ENCODE measurements around the gene MEGF11.

DNA sequence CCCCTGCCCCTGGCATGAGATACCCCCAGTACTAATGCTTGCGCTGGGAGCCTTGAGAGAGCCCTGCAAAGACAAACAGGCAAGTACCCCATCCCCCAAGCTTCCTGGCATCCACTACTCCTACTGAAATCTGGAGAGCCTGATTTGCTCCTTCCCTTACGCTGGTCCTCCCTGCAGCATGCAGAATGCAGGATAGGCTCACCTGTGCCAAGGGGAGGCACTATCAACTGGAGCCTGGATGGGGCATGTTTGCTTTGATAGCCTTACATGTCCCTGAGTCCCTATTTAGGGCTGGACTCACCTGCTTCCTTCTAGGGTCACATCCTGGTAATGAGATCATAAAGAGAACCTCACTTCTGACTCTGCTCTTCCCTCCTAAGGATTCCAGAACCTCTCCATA lies 341.3 kb downstream of the MEGF11 start:
- TF ChIP-seq, protein P1, sequence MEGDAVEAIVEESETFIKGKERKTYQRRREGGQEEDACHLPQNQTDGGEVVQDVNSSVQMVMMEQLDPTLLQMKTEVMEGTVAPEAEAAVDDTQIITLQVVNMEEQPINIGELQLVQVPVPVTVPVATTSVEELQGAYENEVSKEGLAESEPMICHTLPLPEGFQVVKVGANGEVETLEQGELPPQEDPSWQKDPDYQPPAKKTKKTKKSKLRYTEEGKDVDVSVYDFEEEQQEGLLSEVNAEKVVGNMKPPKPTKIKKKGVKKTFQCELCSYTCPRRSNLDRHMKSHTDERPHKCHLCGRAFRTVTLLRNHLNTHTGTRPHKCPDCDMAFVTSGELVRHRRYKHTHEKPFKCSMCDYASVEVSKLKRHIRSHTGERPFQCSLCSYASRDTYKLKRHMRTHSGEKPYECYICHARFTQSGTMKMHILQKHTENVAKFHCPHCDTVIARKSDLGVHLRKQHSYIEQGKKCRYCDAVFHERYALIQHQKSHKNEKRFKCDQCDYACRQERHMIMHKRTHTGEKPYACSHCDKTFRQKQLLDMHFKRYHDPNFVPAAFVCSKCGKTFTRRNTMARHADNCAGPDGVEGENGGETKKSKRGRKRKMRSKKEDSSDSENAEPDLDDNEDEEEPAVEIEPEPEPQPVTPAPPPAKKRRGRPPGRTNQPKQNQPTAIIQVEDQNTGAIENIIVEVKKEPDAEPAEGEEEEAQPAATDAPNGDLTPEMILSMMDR (IDR thresholded peaks at IDR 0.05; ENCODE audit: low read length), result no peak
- TF ChIP-seq EZH2 (IDR thresholded peaks at IDR 0.05; ENCODE audit: borderline replicate concordance, low read length), result no peak
